HEK293 (cell line): ENCODE data around the gene TAS2R50.

Experiments used
- CTCF ChIA-PET: fragments of 350-600 bp; formaldehyde crosslinking; extraction: SDS; loops from one replicate; lab custom pipeline; 2021; ENCODE audit warnings: antibody characterized with exemption; lab: Yijun Ruan, JAX
- POLR2A ChIA-PET: fragments of 300-600 bp; formaldehyde crosslinking; extraction: SDS; loops from one replicate; lab custom pipeline; 2020; ENCODE audit warnings: antibody characterized with exemption, inconsistent platforms; lab: Yijun Ruan, JAX
- H3K27ac ChIP-seq: fragments of 200-500 bp; sonication (Bioruptor generic); 2 replicates; pipeline ENCODE4 v1.5.1; 2014; ENCODE audit warnings: low read depth, low read length, control low read depth, inconsistent platforms; ENCODE audit errors: extremely low read depth
- H3K36me3 ChIP-seq, 2 experiments: fragments of 200-500 bp in 1 of 2; sonication (Bioruptor generic) in 1 of 2; 1 replicate in 1 of 2; 2 replicates in 1 of 2; pipeline ENCODE4 v1.5.1; 2014 to 2017; ENCODE audit warnings: inconsistent platforms in 2 of 2, low read length in 2 of 2; ENCODE audit not compliant: control insufficient read depth in 2 of 2, insufficient read depth in 1 of 2
- H3K4me1 ChIP-seq: fragments of 200-500 bp; sonication (Bioruptor generic); 2 replicates; pipeline ENCODE4 v1.5.1; 2014; ENCODE audit warnings: mild to moderate bottlenecking, low read length, inconsistent platforms; ENCODE audit not compliant: control insufficient read depth, insufficient read depth
- H3K4me3 ChIP-seq: 2 replicates; pipeline ENCODE4 v1.5.1; 2011; ENCODE audit warnings: low read depth, mild to moderate bottlenecking, control low read depth, low read length, moderate library complexity
- H3K9me3 ChIP-seq: fragments of 200-500 bp; sonication (Bioruptor generic); 2 replicates; pipeline ENCODE4 v1.5.1; 2014; ENCODE audit warnings: low read depth, low read length, inconsistent platforms; ENCODE audit not compliant: control insufficient read depth, insufficient read depth
- KLF17 ChIP-seq: fragments of 450-650 bp; formaldehyde crosslinking; IDR thresholded peaks from 2 replicates; pipeline ENCODE4 v1.5.1; 2016; ENCODE audit warnings: missing biosample characterization, missing genetic modification characterization
- MEIS1 ChIP-seq: sonication (generic); formaldehyde crosslinking; IDR thresholded peaks from 2 replicates; pipeline ENCODE4 v1.8.1; 2022; ENCODE audit warnings: missing genetic modification reagents, mild to moderate bottlenecking, borderline replicate concordance
- SP2 ChIP-seq: fragments of 450-650 bp; formaldehyde crosslinking; IDR thresholded peaks from 2 replicates; pipeline ENCODE4 v1.5.1; 2016; ENCODE audit warnings: missing biosample characterization, missing genetic modification characterization
- ZFP41 ChIP-seq: fragments of 450-650 bp; formaldehyde crosslinking; IDR thresholded peaks from 2 replicates; pipeline ENCODE4 v1.5.1; 2016; ENCODE audit warnings: missing biosample characterization, missing genetic modification characterization, borderline replicate concordance
- ZNF121 ChIP-seq: fragments of 450-650 bp; formaldehyde crosslinking; IDR thresholded peaks from 2 replicates; pipeline ENCODE4 v1.5.1; 2016; ENCODE audit warnings: missing biosample characterization, missing genetic modification characterization
- ZNF138 ChIP-seq: fragments of 450-650 bp; formaldehyde crosslinking; IDR thresholded peaks from 2 replicates; pipeline ENCODE4 v1.5.1; 2016; ENCODE audit warnings: missing biosample characterization, missing genetic modification characterization, borderline replicate concordance
- ZNF174 ChIP-seq: fragments of 450-650 bp; formaldehyde crosslinking; IDR thresholded peaks from 2 replicates; pipeline ENCODE4 v1.5.0; 2017; ENCODE audit warnings: missing biosample characterization, mild to moderate bottlenecking, missing genetic modification characterization
- ZNF391 ChIP-seq: fragments of 450-650 bp; formaldehyde crosslinking; IDR thresholded peaks from 2 replicates; pipeline ENCODE4 v1.5.1; 2016; ENCODE audit warnings: low read depth, missing biosample characterization, missing genetic modification characterization, borderline replicate concordance
- ZNF394 ChIP-seq: fragments of 450-650 bp; formaldehyde crosslinking; IDR thresholded peaks from 2 replicates; pipeline ENCODE4 v1.5.1; 2016; ENCODE audit warnings: missing biosample characterization, missing genetic modification characterization, mild to moderate bottlenecking, moderate library complexity, borderline replicate concordance
- ZNF426 ChIP-seq: fragments of 450-650 bp; formaldehyde crosslinking; IDR thresholded peaks from 2 replicates; pipeline ENCODE4 v1.5.1; 2017; ENCODE audit warnings: missing biosample characterization, missing genetic modification characterization, mild to moderate bottlenecking, inconsistent platforms, moderate library complexity
- ZNF521 ChIP-seq: fragments of 450-650 bp; formaldehyde crosslinking; IDR thresholded peaks from 2 replicates; pipeline ENCODE4 v1.5.1; 2017; ENCODE audit warnings: missing biosample characterization, mild to moderate bottlenecking, missing genetic modification characterization
- ZNF585B ChIP-seq: fragments of 450-650 bp; formaldehyde crosslinking; IDR thresholded peaks from 2 replicates; pipeline ENCODE4 v1.5.1; 2016; ENCODE audit warnings: missing biosample characterization, missing genetic modification characterization
- ZNF610 ChIP-seq: fragments of 450-650 bp; formaldehyde crosslinking; IDR thresholded peaks from 2 replicates; pipeline ENCODE4 v1.5.1; 2016; ENCODE audit warnings: missing biosample characterization, missing genetic modification characterization, borderline replicate concordance
- ZNF624 ChIP-seq: fragments of 450-650 bp; formaldehyde crosslinking; IDR thresholded peaks from 2 replicates; pipeline ENCODE4 v1.5.1; 2017; ENCODE audit warnings: missing biosample characterization, missing genetic modification characterization
- ZNF639 ChIP-seq: fragments of 450-650 bp; formaldehyde crosslinking; IDR thresholded peaks from 2 replicates; pipeline ENCODE4 v1.5.1; 2016; ENCODE audit warnings: missing biosample characterization, missing genetic modification characterization
- ZNF660 ChIP-seq: fragments of 450-650 bp; IDR thresholded peaks from 2 replicates; pipeline ENCODE4 v1.5.1; 2018; ENCODE audit warnings: missing biosample characterization, mild to moderate bottlenecking, missing genetic modification characterization
- TF ChIP-seq, protein P1 (sequence below): fragments of 450-650 bp; formaldehyde crosslinking; IDR thresholded peaks from 2 replicates; pipeline ENCODE4 v1.5.0; 2017; ENCODE audit warnings: missing biosample characterization, missing genetic modification characterization, borderline replicate concordance
- TF ChIP-seq, protein P2 (sequence below): fragments of 450-650 bp; formaldehyde crosslinking; IDR thresholded peaks from 2 replicates; pipeline ENCODE4 v1.5.1; 2016; ENCODE audit warnings: missing biosample characterization, missing genetic modification characterization
- TF ChIP-seq, protein P3 (sequence below): fragments of 450-650 bp; formaldehyde crosslinking; IDR thresholded peaks from 2 replicates; pipeline ENCODE4 v1.5.1; 2017; ENCODE audit warnings: missing biosample characterization, missing genetic modification characterization
- TF ChIP-seq, protein P4 (sequence below): fragments of 450-650 bp; formaldehyde crosslinking; IDR thresholded peaks from 2 replicates; pipeline ENCODE4 v1.5.1; 2016; ENCODE audit warnings: missing biosample characterization, missing genetic modification characterization

The TAS2R50 gene

GRCh38 chr12:10941369-10941768 is 45.3 kb downstream of the TAS2R50 start:
- Histone ChIP-seq H3K4me3 (no peak overlapping the region), H3K27ac (no peak overlapping the region), H3K4me1 (no peaks in the 10 kb centered on the region), H3K36me3 (no peaks in the 10 kb centered on the region), H3K9me3 (no peaks in the 10 kb centered on the region)
- ChIA-PET CTCF (no interaction called here), POLR2A (no interaction called here)
- TF ChIP-seq ZNF660 (tag by site-specific recombination) (no peak), ZNF138 (tag by site-specific recombination) (no peak), MEIS1 (CRISPR knock-in tag) (no peak), ZNF394 (tag by site-specific recombination) (no peak), ZNF610 (tag by site-specific recombination) (no peak), ZNF426 (tag by site-specific recombination) (no peak), ZNF391 (tag by site-specific recombination) (no peak), ZNF624 (no peak), SP2 (tag by site-specific recombination) (no peak), ZNF174 (no peak), ZNF121 (tag by site-specific recombination) (no peak), ZNF639 (tag by site-specific recombination) (no peak), ZFP41 (tag by site-specific recombination) (no peak), KLF17 (tag by site-specific recombination) (no peak), ZNF521 (tag by site-specific recombination) (no peak), ZNF585B (tag by site-specific recombination) (no peak)
- TF ChIP-seq, protein P1, sequence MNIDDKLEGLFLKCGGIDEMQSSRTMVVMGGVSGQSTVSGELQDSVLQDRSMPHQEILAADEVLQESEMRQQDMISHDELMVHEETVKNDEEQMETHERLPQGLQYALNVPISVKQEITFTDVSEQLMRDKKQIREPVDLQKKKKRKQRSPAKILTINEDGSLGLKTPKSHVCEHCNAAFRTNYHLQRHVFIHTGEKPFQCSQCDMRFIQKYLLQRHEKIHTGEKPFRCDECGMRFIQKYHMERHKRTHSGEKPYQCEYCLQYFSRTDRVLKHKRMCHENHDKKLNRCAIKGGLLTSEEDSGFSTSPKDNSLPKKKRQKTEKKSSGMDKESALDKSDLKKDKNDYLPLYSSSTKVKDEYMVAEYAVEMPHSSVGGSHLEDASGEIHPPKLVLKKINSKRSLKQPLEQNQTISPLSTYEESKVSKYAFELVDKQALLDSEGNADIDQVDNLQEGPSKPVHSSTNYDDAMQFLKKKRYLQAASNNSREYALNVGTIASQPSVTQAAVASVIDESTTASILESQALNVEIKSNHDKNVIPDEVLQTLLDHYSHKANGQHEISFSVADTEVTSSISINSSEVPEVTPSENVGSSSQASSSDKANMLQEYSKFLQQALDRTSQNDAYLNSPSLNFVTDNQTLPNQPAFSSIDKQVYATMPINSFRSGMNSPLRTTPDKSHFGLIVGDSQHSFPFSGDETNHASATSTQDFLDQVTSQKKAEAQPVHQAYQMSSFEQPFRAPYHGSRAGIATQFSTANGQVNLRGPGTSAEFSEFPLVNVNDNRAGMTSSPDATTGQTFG (tag by site-specific recombination): no peak
- TF ChIP-seq, protein P2, sequence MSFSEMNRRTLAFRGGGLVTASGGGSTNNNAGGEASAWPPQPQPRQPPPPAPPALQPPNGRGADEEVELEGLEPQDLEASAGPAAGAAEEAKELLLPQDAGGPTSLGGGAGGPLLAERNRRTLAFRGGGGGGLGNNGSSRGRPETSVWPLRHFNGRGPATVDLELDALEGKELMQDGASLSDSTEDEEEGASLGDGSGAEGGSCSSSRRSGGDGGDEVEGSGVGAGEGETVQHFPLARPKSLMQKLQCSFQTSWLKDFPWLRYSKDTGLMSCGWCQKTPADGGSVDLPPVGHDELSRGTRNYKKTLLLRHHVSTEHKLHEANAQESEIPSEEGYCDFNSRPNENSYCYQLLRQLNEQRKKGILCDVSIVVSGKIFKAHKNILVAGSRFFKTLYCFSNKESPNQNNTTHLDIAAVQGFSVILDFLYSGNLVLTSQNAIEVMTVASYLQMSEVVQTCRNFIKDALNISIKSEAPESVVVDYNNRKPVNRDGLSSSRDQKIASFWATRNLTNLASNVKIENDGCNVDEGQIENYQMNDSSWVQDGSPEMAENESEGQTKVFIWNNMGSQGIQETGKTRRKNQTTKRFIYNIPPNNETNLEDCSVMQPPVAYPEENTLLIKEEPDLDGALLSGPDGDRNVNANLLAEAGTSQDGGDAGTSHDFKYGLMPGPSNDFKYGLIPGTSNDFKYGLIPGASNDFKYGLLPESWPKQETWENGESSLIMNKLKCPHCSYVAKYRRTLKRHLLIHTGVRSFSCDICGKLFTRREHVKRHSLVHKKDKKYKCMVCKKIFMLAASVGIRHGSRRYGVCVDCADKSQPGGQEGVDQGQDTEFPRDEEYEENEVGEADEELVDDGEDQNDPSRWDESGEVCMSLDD (tag by site-specific recombination): no peak
- TF ChIP-seq, protein P3, sequence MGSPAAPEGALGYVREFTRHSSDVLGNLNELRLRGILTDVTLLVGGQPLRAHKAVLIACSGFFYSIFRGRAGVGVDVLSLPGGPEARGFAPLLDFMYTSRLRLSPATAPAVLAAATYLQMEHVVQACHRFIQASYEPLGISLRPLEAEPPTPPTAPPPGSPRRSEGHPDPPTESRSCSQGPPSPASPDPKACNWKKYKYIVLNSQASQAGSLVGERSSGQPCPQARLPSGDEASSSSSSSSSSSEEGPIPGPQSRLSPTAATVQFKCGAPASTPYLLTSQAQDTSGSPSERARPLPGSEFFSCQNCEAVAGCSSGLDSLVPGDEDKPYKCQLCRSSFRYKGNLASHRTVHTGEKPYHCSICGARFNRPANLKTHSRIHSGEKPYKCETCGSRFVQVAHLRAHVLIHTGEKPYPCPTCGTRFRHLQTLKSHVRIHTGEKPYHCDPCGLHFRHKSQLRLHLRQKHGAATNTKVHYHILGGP: no peak
- TF ChIP-seq, protein P4, sequence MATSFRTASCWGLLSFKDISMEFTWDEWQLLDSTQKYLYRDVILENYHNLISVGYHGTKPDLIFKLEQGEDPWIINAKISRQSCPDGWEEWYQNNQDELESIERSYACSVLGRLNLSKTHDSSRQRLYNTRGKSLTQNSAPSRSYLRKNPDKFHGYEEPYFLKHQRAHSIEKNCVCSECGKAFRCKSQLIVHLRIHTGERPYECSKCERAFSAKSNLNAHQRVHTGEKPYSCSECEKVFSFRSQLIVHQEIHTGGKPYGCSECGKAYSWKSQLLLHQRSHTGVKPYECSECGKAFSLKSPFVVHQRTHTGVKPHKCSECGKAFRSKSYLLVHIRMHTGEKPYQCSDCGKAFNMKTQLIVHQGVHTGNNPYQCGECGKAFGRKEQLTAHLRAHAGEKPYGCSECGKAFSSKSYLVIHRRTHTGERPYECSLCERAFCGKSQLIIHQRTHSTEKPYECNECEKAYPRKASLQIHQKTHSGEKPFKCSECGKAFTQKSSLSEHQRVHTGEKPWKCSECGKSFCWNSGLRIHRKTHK (tag by site-specific recombination): no peak
